ENCODE results near the gene DNASE1. TPM values are rescaled to one million over a fixed set of nuclear protein-coding genes. Genes with fewer than 3 reads are reported as not detected.
"Not testable (repeated sequence)": the region's sequence is repeated elsewhere in the genome, so short reads cannot be mapped to it uniquely, and the experiment has no call there.

DNASE1 gene
- total RNA-seq, 6 donors from 2014 or later, result 6.4 to 34.6 (median 18.7) TPM

DNA sequence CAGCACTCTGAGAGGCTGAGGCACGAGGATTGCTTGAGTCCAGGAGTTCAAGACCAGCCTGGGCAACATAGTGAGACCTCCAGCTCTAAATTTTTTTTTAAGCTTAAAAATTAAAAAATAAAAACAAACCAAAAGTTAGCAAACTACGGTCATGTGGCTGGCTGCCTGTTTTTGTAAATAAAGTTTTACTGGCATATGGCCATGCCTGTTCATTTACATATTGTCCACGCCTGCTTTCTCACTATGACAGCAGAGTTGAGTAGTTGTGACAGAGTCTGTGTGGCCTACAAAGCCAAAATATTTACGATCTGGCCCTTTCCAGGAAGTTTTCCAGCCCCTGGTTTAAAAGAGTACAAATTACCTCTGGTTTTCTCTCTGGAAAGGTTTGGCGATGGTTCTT, 46.4 kb upstream of the DNASE1 start:
- H3K27me3 ChIP-seq, result no peaks in the 10 kb centered on the region
- H3K9me3 ChIP-seq, result no peaks in the 10 kb centered on the region
- no peak overlapping the region for H3K4me3 ChIP-seq
- no peak for DNase-seq
- peaks cover 0 to 26% (median 11%) of the 10 kb centered on the region in 4 donors for H3K36me3 ChIP-seq
- WGBS, 2 donors, result 94 to 99% methylated on average over 5 of the region's 5 CpGs
- TF ChIP-seq, protein P1, sequence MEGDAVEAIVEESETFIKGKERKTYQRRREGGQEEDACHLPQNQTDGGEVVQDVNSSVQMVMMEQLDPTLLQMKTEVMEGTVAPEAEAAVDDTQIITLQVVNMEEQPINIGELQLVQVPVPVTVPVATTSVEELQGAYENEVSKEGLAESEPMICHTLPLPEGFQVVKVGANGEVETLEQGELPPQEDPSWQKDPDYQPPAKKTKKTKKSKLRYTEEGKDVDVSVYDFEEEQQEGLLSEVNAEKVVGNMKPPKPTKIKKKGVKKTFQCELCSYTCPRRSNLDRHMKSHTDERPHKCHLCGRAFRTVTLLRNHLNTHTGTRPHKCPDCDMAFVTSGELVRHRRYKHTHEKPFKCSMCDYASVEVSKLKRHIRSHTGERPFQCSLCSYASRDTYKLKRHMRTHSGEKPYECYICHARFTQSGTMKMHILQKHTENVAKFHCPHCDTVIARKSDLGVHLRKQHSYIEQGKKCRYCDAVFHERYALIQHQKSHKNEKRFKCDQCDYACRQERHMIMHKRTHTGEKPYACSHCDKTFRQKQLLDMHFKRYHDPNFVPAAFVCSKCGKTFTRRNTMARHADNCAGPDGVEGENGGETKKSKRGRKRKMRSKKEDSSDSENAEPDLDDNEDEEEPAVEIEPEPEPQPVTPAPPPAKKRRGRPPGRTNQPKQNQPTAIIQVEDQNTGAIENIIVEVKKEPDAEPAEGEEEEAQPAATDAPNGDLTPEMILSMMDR (IDR thresholded peaks at IDR 0.05), result no peak
- no peak for TF ChIP-seq POLR2AphosphoS5 (IDR thresholded peaks at IDR 0.05)
- no peak for TF ChIP-seq EP300 (IDR thresholded peaks at IDR 0.05)
- TF ChIP-seq POLR2A (IDR thresholded peaks at IDR 0.05), result no peak
- peaks cover 16 to 22% (median 20%) of the 10 kb centered on the region in 4 donors for H3K4me1 ChIP-seq
- ATAC-seq (ENCODE audit: low FRiP score in 2 of 2), result no peak
- H3K27ac ChIP-seq, result no peak overlapping the region

GRCh38 chr16:3608976-3609375, 45.5 kb upstream of the DNASE1 start:
- not testable (repeated sequence) for H3K9me3 ChIP-seq; DNase-seq; H3K27ac ChIP-seq; H3K27me3 ChIP-seq; H3K4me3 ChIP-seq; ATAC-seq (ENCODE audit: low FRiP score in 2 of 2)
- WGBS, 2 donors, result 96% methylated on average over 13 of the region's 13 CpGs
- Histone ChIP-seq H3K4me1 (peaks cover 20 to 26% (median 23%) of the 10 kb centered on the region in 4 donors), H3K36me3 (peaks cover 0 to 17% (median 3%) of the 10 kb centered on the region in 4 donors)

GRCh38 chr16:3609895-3610697, 44.4 kb upstream of the DNASE1 start:
- Histone ChIP-seq H3K27ac (no peak overlapping the region), H3K9me3 (no peaks in the 10 kb centered on the region), H3K36me3 (peaks cover 0 to 9% (median 2%) of the 10 kb centered on the region in 4 donors), H3K4me3 (peak overlapping the region; percentile 89 to 99 (median 95)), H3K27me3 (no peaks in the 10 kb centered on the region), H3K4me1 (peaks cover 20 to 26% (median 23%) of the 10 kb centered on the region in 4 donors)
- WGBS, 2 donors, result 54 to 55% methylated on average over 14 of the region's 14 CpGs
- TF ChIP-seq POLR2AphosphoS5 (IDR thresholded peaks at IDR 0.05) (no peak), POLR2A (IDR thresholded peaks at IDR 0.05) (no peak), EP300 (IDR thresholded peaks at IDR 0.05) (no peak)
- TF ChIP-seq, protein P1 (IDR thresholded peaks at IDR 0.05), result no peak
- ATAC-seq (ENCODE audit: low FRiP score in 2 of 2), result no peak
- DNase-seq, result peak in 1 of 2 donors; percentile 32

DNA sequence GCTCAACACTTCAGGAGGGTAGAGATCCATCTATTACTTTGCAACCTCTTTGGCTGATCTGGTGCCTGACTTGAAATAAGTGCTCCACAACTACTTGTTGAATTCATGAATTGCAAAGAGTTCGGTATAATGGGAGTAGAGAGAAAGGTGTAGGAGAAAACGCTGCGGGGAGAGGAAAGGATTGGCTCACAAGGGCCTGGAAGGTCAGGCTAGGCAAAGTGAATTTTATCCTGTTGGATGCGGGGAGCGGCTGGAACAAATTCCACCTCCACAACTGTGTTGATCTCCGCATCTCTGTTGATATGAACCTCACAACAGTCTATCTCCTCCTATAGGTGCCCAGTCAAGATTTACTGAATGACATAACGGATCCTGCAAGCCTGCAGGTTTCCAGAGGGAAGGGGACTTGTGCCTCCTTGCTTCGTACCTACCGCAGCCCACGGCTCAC, 43.8 kb upstream of the DNASE1 start:
- Histone ChIP-seq H3K27me3 (no peaks in the 10 kb centered on the region), H3K27ac (peak overlapping the region; percentile 83 to 94 (median 88)), H3K4me3 (peak overlapping the region; percentile 89 to 99 (median 95)), H3K9me3 (no peaks in the 10 kb centered on the region), H3K4me1 (peaks cover 20 to 26% (median 23%) of the 10 kb centered on the region in 4 donors), H3K36me3 (peaks cover 0 to 5% (median 0%) of the 10 kb centered on the region in 4 donors)
- DNase-seq (no peak), ATAC-seq (ENCODE audit: low FRiP score in 2 of 2) (peak in 1 of 2 donors; percentile 7)
- TF ChIP-seq POLR2AphosphoS5 (IDR thresholded peaks at IDR 0.05) (no peak), EP300 (IDR thresholded peaks at IDR 0.05) (no peak), POLR2A (IDR thresholded peaks at IDR 0.05) (no peak)
- TF ChIP-seq, protein P1 (IDR thresholded peaks at IDR 0.05), result no peak
- WGBS, 2 donors, result 3% methylated on average over 10 of the region's 10 CpGs

GRCh38 chr16:3611146-3611975, 43.1 kb upstream of the DNASE1 start, which contains the start of gene SLX4:
TSS of gene SLX4 (minus strand) at chr16:3611606. CDS start at chr16:3608964, 2,642 bp downstream.
- H3K4me3 ChIP-seq, result peak within 1 kb of the TSS; percentile 89 to 99 (median 95)
- H3K27me3 ChIP-seq, result no peaks in the 10 kb centered on the region
- 1% methylated on average over 31 to 36 of the region's 86 CpGs for WGBS, 2 donors
- TF ChIP-seq, protein P1 (IDR thresholded peaks at IDR 0.05), result peak in 4 of 6 experiments; percentile 4 to 51 (median 18)
- peak in 2 of 4 donors; percentile 85 to 86 for TF ChIP-seq POLR2A (IDR thresholded peaks at IDR 0.05)
- TF ChIP-seq POLR2AphosphoS5 (IDR thresholded peaks at IDR 0.05), result peak in 1 of 2 donors; percentile 72
- no peak for TF ChIP-seq EP300 (IDR thresholded peaks at IDR 0.05)
- H3K9me3 ChIP-seq, result no peaks in the 10 kb centered on the region
- H3K4me1 ChIP-seq, result peaks cover 20 to 26% (median 23%) of the 10 kb centered on the region in 4 donors
- DNase-seq (peak; percentile 90 to 99), ATAC-seq (ENCODE audit: low FRiP score in 2 of 2) (peak; percentile 93 to 96)
- H3K36me3 ChIP-seq, result no peaks in the 10 kb centered on the region
- H3K27ac ChIP-seq, result peak within 1 kb of the TSS; percentile 83 to 94 (median 88)

All from upper lobe of left lung (tissue), 6 donors.